Omental fat pad (tissue), 4 donors: ENCODE results near the gene SCFD2. TPM values are rescaled to one million over a fixed set of nuclear protein-coding genes. Genes with fewer than 3 reads are reported as not detected.

ENCODE experiments used
- ATAC-seq: fragments of 150-250 bp; one replicate; pipeline ENCODE4 v1.9.1; 2016; ENCODE audit warnings: mild to moderate bottlenecking, moderate library complexity; ENCODE audit not compliant: low FRiP score
- DNase-seq: peaks from one replicate; pipeline ENCODE4 v3.0.0-alpha.2; 2019; ENCODE audit warnings: low spot score
- total RNA-seq, 4 donors: library from RNA; depleted of rRNA; stranded (reverse); fragments of >200 nt; gene quantifications; one replicate each; pipeline ENCODE4 v1.1.0, GENCODE V29; 2016
- TF ChIP-seq, protein P1 (sequence below), 3 donors: fragments of 450-650 bp; IDR thresholded peaks; one replicate each; pipeline ENCODE4 v1.5.1; 2016 to 2017; ENCODE audit warnings: antibody characterized with exemption in 3 of 3, mild to moderate bottlenecking in 3 of 3, moderate library complexity in 2 of 3

The SCFD2 gene
- total RNA-seq, 4 donors from 2014 or later = 26.4 to 65.6 (median 28.4) TPM

DNA sequence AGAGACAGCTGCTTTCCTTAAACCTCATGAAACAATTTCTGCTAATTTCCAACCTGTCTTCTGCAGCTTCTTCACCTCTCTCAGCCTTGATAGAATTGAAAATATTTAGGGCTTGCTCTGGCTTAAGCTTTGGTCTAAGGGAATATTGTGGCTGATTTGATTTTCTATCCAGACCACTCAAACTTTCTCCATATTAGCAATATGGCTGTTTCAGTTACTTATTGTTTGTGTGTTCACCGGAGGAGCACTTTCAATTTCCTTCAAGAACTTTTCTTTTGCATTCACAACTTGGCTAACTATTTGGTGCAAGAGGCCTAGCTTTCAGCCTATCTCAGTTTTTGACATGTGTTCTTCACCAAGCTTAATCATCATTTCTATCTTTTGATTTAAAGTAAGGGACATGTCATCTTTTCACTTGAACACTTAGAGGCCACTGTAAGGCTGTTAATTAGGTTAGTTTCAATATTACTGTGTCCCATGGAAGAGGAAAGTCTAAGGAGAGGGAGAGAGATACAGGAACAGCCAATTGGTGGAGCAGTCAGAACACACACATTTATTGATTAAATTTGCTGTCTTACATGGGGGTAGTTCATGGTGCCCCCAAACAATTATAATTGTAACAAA lies 290.6 kb downstream of the SCFD2 start:
- no peak for DNase-seq
- TF ChIP-seq, protein P1, sequence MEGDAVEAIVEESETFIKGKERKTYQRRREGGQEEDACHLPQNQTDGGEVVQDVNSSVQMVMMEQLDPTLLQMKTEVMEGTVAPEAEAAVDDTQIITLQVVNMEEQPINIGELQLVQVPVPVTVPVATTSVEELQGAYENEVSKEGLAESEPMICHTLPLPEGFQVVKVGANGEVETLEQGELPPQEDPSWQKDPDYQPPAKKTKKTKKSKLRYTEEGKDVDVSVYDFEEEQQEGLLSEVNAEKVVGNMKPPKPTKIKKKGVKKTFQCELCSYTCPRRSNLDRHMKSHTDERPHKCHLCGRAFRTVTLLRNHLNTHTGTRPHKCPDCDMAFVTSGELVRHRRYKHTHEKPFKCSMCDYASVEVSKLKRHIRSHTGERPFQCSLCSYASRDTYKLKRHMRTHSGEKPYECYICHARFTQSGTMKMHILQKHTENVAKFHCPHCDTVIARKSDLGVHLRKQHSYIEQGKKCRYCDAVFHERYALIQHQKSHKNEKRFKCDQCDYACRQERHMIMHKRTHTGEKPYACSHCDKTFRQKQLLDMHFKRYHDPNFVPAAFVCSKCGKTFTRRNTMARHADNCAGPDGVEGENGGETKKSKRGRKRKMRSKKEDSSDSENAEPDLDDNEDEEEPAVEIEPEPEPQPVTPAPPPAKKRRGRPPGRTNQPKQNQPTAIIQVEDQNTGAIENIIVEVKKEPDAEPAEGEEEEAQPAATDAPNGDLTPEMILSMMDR (IDR thresholded peaks at IDR 0.05) = no peak
- no peak for ATAC-seq

DNA sequence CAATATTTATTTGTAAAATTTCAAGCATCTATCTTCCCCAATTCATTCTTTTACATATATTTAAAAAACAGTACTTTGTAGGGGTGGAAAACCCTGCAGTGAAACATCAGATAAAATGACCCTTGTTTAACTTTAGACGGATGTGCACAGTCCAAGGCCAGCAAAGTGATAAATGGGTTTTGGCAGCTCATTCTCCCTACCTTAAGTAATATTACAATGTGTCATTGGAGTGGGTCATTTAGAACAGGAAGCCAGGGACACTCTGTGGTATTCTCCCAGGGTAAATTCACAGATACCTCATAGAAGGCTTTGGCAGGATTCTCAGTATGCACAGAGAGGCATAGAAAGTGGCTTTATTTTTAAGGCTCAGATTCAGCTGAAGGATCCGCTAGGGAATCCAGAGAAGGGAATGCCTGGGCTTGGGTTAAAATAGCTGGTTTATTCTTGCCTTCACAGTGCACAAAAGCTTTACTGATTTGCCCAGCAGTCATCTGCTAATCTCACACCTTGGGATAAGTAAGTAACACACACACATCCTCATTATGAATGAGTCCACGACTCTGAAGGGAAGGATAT lies 297.0 kb downstream of the SCFD2 start:
- no peak for DNase-seq
- no peak for ATAC-seq
- TF ChIP-seq, protein P1 (IDR thresholded peaks at IDR 0.05) = no peak

DNA sequence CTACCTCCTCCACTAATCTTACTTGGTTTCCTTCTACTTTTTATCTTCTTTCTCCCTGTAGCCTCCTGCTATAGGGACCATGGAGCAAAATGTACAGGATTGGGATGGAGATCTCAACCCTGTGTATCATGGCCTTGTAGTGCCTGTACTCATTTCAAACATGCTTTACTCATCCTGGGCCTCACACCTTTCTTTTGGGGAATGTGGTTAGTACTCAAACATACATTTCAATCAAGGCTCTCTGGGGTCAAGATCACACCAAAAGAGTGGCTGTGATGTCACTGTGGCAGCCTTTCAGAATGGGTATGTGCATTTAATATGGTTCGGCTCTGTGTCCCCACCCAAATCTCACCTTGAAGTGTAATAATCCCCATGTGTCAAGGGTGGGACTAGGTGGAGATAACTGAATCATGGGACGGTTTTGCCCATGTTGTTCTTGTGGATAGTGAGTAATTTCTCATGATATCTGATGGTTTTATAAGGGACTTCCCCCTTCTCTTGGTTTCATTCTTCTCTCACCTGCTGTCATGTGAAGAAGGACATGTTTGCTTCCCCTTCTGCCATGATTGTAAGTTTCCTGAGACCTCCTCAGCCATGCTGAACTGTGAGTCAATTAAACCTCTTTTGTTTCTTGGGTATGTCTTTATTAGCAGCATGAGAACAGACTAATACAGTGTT lies 298.6 kb downstream of the SCFD2 start:
- ATAC-seq (no peak), DNase-seq (no peak)
- TF ChIP-seq, protein P1 (IDR thresholded peaks at IDR 0.05) = no peak

DNA sequence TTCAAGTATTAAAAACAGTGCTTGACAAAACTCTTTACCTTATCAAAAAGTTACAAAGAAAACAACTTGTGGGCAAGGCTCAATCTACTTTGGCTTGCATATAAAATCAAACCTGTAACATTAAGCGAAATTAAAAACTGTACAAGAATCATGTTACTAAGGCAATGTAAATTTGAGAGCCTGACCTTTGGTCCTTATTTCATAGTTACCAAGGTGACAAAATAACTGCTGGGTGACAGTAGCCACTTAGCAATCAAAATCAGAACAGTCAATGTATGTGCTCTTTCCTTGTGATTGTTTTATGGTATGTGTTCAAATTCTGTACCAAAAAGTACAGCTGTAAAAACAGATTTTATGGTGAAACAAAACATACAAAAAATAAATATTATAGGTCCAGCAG lies 299.7 kb downstream of the SCFD2 start:
- TF ChIP-seq, protein P1 (IDR thresholded peaks at IDR 0.05) = no peak
- no peak for ATAC-seq
- DNase-seq = no peak

DNA sequence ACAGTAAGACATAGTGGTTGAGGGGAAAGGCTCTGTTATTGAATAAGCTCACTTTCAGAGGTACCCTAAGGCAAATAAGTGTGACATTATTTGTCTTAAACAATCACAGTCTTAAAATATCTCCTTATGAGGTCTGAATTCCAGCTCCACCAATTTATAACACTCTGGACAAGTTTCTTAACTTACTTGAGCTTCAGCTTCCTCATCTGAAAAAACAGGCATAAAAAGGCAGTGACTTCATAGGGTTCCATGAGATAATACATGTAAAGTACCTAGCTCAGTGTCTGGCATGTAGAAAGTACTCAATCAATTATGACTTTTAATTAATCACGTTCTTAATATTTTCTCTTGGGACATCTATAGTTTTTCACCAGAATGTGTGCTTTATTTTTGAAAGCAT lies 301.3 kb downstream of the SCFD2 start:
- ATAC-seq = no peak
- TF ChIP-seq, protein P1 (IDR thresholded peaks at IDR 0.05) = no peak
- no peak for DNase-seq

DNA sequence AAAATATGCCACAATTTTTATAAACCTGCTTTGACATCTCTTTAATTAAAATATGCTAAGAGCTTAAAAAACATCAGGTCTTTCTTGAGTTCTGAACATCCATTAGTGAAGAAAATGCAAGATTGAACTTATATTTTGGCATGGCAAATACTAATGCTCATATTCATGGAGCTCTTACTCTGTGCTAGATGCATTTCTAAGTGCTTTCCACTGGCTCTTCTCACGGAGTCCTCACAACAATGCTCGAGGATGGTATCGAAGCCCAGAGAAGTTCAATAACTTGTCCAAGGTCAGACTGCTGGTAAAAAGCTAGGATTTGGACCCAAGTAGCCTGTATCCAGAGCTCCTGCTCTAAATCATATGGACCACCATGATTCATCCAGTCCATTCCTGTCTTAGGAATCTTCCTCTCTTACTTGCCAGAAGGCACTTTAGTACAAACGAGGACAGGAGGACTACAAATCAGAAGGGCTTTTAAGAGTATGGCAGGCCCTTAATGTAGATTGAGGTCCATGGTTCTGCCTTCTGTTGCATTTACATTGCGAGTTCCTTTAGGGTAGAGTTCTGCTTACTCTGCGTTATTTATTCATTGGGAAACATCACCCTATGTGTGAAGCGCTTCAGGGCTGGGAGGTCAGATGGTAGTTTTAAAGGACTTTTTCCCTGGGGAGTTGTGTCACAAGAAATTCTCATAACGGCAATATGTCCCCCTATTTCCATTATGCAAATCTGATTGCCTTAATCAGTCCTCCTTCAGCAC lies 304.6 kb downstream of the SCFD2 start:
- TF ChIP-seq, protein P1 (IDR thresholded peaks at IDR 0.05) = no peak
- DNase-seq (no peak), ATAC-seq (no peak)
